H9 (cell line): ENCODE results near the gene FOXL1. TPM values are rescaled to one million over a fixed set of nuclear protein-coding genes. Genes with fewer than 3 reads are reported as not detected.

Experiments
- DNase-seq: peaks from one replicate; pipeline ENCODE4 v3.0.0-alpha.2; 2017
- H2AFZ ChIP-seq: one replicate; pipeline ENCODE4 v1.6.1; 2013; ENCODE audit warnings: mild to moderate bottlenecking, low read length, control low read depth, moderate library complexity
- H2AK5ac ChIP-seq: 2 replicates; pipeline ENCODE4 v1.6.1; 2013; ENCODE audit warnings: low read length, control low read depth, mixed read lengths; ENCODE audit not compliant: insufficient read length
- H2BK120ac ChIP-seq: one replicate; pipeline ENCODE4 v1.6.1; 2013; ENCODE audit warnings: low read depth, mild to moderate bottlenecking, low read length, control low read depth, inconsistent platforms; ENCODE audit not compliant: poor library complexity, severe bottlenecking
- H2BK12ac ChIP-seq: 2 replicates; pipeline ENCODE4 v1.6.1; 2013; ENCODE audit warnings: low read length, control low read depth, mixed read lengths, low read depth; ENCODE audit not compliant: insufficient read length
- H2BK15ac ChIP-seq: 2 replicates; pipeline ENCODE4 v1.6.1; 2013; ENCODE audit warnings: low read depth, low read length, control low read depth
- H2BK20ac ChIP-seq: one replicate; pipeline ENCODE4 v1.6.1; 2013; ENCODE audit warnings: low read depth, mild to moderate bottlenecking, low read length, control low read depth, inconsistent platforms; ENCODE audit not compliant: poor library complexity, severe bottlenecking
- H2BK5ac ChIP-seq: 2 replicates; pipeline ENCODE4 v1.6.1; 2013; ENCODE audit warnings: low read length, control low read depth, mixed read lengths; ENCODE audit not compliant: insufficient read length
- H3K14ac ChIP-seq: 2 replicates; pipeline ENCODE4 v1.6.1; 2013; ENCODE audit warnings: low read length, control low read depth; ENCODE audit not compliant: insufficient read depth
- H3K18ac ChIP-seq: 2 replicates; pipeline ENCODE4 v1.6.1; 2013; ENCODE audit warnings: low read depth, mild to moderate bottlenecking, mixed read lengths, low read length, control low read depth; ENCODE audit not compliant: insufficient read length
- H3K23ac ChIP-seq: 2 replicates; pipeline ENCODE4 v1.6.1; 2013; ENCODE audit warnings: low read length, control low read depth, mixed read lengths, low read depth; ENCODE audit not compliant: insufficient read length
- H3K23me2 ChIP-seq: 2 replicates; pipeline ENCODE4 v1.6.1; 2013; ENCODE audit warnings: low read depth, mild to moderate bottlenecking, mixed read lengths, low read length, control low read depth; ENCODE audit not compliant: insufficient read length, poor library complexity, severe bottlenecking
- H3K27ac ChIP-seq: 2 replicates; pipeline ENCODE4 v1.5.1; 2013; ENCODE audit warnings: low read length, control low read depth, mixed read lengths, low read depth; ENCODE audit not compliant: insufficient read length
- H3K27me3 ChIP-seq: 2 replicates; pipeline ENCODE4 v1.6.1; 2013; ENCODE audit warnings: low read length, control low read depth, inconsistent platforms; ENCODE audit not compliant: insufficient read depth
- H3K4ac ChIP-seq: 2 replicates; pipeline ENCODE4 v1.6.1; 2013; ENCODE audit warnings: low read depth, mild to moderate bottlenecking, control low read depth, inconsistent platforms, low read length, moderate library complexity
- H3K4me1 ChIP-seq: 2 replicates; pipeline ENCODE4 v1.6.1; 2013; ENCODE audit warnings: low read length, control low read depth, inconsistent platforms; ENCODE audit not compliant: insufficient read depth
- H3K4me2 ChIP-seq: 2 replicates; pipeline ENCODE4 v1.6.1; 2013; ENCODE audit warnings: low read length, control low read depth, mixed read lengths; ENCODE audit not compliant: insufficient read length, insufficient read depth
- H3K56ac ChIP-seq: 2 replicates; pipeline ENCODE4 v1.6.1; 2013; ENCODE audit warnings: low read depth, mild to moderate bottlenecking, mixed read lengths, low read length, control low read depth; ENCODE audit not compliant: insufficient read length
- H3K79me1 ChIP-seq: 2 replicates; pipeline ENCODE4 v1.6.1; 2013; ENCODE audit warnings: low read depth, mild to moderate bottlenecking, moderate library complexity, low read length, control low read depth, inconsistent platforms; ENCODE audit not compliant: insufficient read depth, poor library complexity, severe bottlenecking
- H3K79me2 ChIP-seq: 2 replicates; pipeline ENCODE4 v1.6.1; 2013; ENCODE audit warnings: low read length, control low read depth, inconsistent platforms; ENCODE audit not compliant: insufficient read depth
- H3K9ac ChIP-seq: 2 replicates; pipeline ENCODE4 v1.6.1; 2013; ENCODE audit warnings: low read length, control low read depth, mixed read lengths; ENCODE audit not compliant: insufficient read length; ENCODE audit errors: extremely low read depth
- H3K9me3 ChIP-seq: one replicate; pipeline ENCODE4 v1.6.1; 2013; ENCODE audit warnings: low read depth, low read length, inconsistent platforms; ENCODE audit not compliant: control insufficient read depth
- H3T11ph ChIP-seq: one replicate; pipeline ENCODE4 v1.6.1; 2013; ENCODE audit warnings: mild to moderate bottlenecking, low read length, control low read depth, inconsistent platforms
- H4K20me1 ChIP-seq: one replicate; pipeline ENCODE4 v1.6.1; 2013; ENCODE audit not compliant: control insufficient read depth, insufficient read length, insufficient read depth
- H4K5ac ChIP-seq: 2 replicates; pipeline ENCODE4 v1.6.1; 2013; ENCODE audit warnings: low read depth, mild to moderate bottlenecking, mixed read lengths, low read length, control low read depth; ENCODE audit not compliant: insufficient read length
- H4K8ac ChIP-seq: replicated peaks from 2 replicates; pipeline ENCODE4 v1.6.1; 2013; ENCODE audit warnings: low read length, control low read depth, mixed read lengths, low read depth; ENCODE audit not compliant: insufficient read length
- H4K91ac ChIP-seq: 2 replicates; pipeline ENCODE4 v1.6.1; 2013; ENCODE audit warnings: low read depth, mild to moderate bottlenecking, moderate library complexity, mixed read lengths, low read length, control low read depth; ENCODE audit not compliant: insufficient read length
- H3K27ac Mint-ChIP-seq, 3 experiments: 2 replicates in 2 of 3; 3 replicates in 1 of 3; pipeline ENCODE4 v1.8.0; 2020 to 2021; ENCODE audit warnings: mixed read lengths in 3 of 3, mild to moderate bottlenecking in 1 of 3, moderate library complexity in 1 of 3
- H3K27me3 Mint-ChIP-seq: 2 replicates; pipeline ENCODE4 v1.8.0; 2021; ENCODE audit warnings: low read depth, mild to moderate bottlenecking, moderate library complexity, mixed read lengths
- H3K36me3 Mint-ChIP-seq, 3 experiments: 2 replicates in 2 of 3; 3 replicates in 1 of 3; pipeline ENCODE4 v1.8.0; 2020 to 2021; ENCODE audit warnings: low read depth in 3 of 3, mixed read lengths in 3 of 3; ENCODE audit not compliant: insufficient read depth in 1 of 3
- H3K4me1 Mint-ChIP-seq, 2 experiments: 2 replicates each; pipeline ENCODE4 v1.8.0; 2020; ENCODE audit warnings: mixed read lengths in 2 of 2
- H3K4me3 Mint-ChIP-seq, 2 experiments: 2 replicates in 1 of 2; 3 replicates in 1 of 2; pipeline ENCODE4 v1.8.0; 2020 to 2021; ENCODE audit warnings: mild to moderate bottlenecking in 2 of 2, mixed read lengths in 2 of 2, moderate library complexity in 1 of 2
- H3K9me3 Mint-ChIP-seq, 2 experiments: 2 replicates in 1 of 2; 3 replicates in 1 of 2; pipeline ENCODE4 v1.8.0; 2020; ENCODE audit warnings: mild to moderate bottlenecking in 2 of 2, mixed read lengths in 2 of 2, moderate library complexity in 1 of 2
- CTCF ChIP-seq: fragments of 200-600 bp; sonication (generic); conservative IDR thresholded peaks from 3 replicates; pipeline ENCODE4 v1.8.0; 2021; ENCODE audit warnings: antibody characterized with exemption, mild to moderate bottlenecking
- WGBS: extraction: QIAGEN DNeasy Blood & Tissue Kit; methylation state at CpG from one replicate; pipeline ENCODE4 v1.1.7; 2013; ENCODE audit warnings: missing lambda C conversion rate, low lambda C conversion rate, mixed read lengths; ENCODE audit not compliant: insufficient read length; ENCODE audit errors: extremely low coverage; 5-methylcytosine and 5-hydroxymethylcytosine counted together
- total RNA-seq: library from RNA; stranded (reverse); gene quantifications from 2 replicates; pipeline ENCODE4 v1.2.1, GENCODE V29; 2021

Gene FOXL1
- total RNA-seq, 1 experiment from 2014 or later: 0.09 TPM

- H3K36me3 Mint-ChIP-seq: no peaks in the 10 kb centered on the region
Measured at GRCh38 chr16:86558355-86559193, 19.8 kb upstream of the FOXL1 start.

More at GRCh38 chr16:86558355-86559193, 19.8 kb upstream of the FOXL1 start:
- Histone ChIP-seq H3K9me3 (no peaks in the 10 kb centered on the region), H4K8ac (no peak overlapping the region), H3K23ac (no peak overlapping the region), H3K14ac (no peak overlapping the region; the same call in 1 of the 2 replicates), H3K27me3 (no peaks in the 10 kb centered on the region; the same call in 1 of the 2 replicates), H3K18ac (no peak overlapping the region), H2AK5ac (no peak overlapping the region), H2BK15ac (no peak overlapping the region), H2BK5ac (no peak overlapping the region), H3K4me1 (no peaks in the 10 kb centered on the region), H2BK20ac (no peak overlapping the region), H2BK120ac (no peak overlapping the region), H2BK12ac (no peak overlapping the region), H4K91ac (no peak overlapping the region), H3K79me1 (no peaks in the 10 kb centered on the region), H4K5ac (no peak overlapping the region), H4K20me1 (no peaks in the 10 kb centered on the region), H3T11ph (no peak overlapping the region), H3K23me2 (peaks cover 6% of the 10 kb centered on the region), H2AFZ (no peak overlapping the region), H3K4me2 (no peak overlapping the region), H3K9ac (no peak overlapping the region), H3K79me2 (no peaks in the 10 kb centered on the region), H3K56ac (no peak overlapping the region), H3K4ac (no peak overlapping the region), H3K27ac (no peak overlapping the region)
- Mint-ChIP-seq H3K4me1 (peaks cover 5 to 18% of the 10 kb centered on the region in 2 experiments), H3K27ac (no peak overlapping the region), H3K9me3 (no peaks in the 10 kb centered on the region; a peak in 1 of 5 replicates), H3K4me3 (no peak overlapping the region), H3K27me3 (peaks cover 17% of the 10 kb centered on the region)
- no peak for TF ChIP-seq CTCF
- DNase-seq: no peak
- WGBS: no CpG with 5 or more reads among the region's 28 CpGs
